GM12878 (cell line): ENCODE measurements around the gene NFE2L3. TPM values are rescaled to one million over a fixed set of nuclear protein-coding genes. Genes with fewer than 3 reads are reported as not detected.
A peak's percentile ranks its signal among the peaks of the same experiment; 100 is the strongest.

Experiments used
- ATAC-seq: fragments of 200-7000 bp; cut with Tn5 transposase; 3 replicates; pipeline ENCODE4 v1.9.1; 2020; ENCODE audit warnings: mild to moderate bottlenecking, moderate library complexity
- BruUV-seq: library from RNA; stranded (reverse); fragments of 400-500 nt; replicated peaks from 2 replicates; lab custom pipeline; 2021; lab: Mats Ljungman, UMichigan
- CTCF ChIA-PET: fragments of 300-600 bp; sonication (Branson Sonifier 250); formaldehyde crosslinking; extraction: SDS; loops from one replicate; lab custom pipeline; 2021; ENCODE audit warnings: inconsistent platforms; lab: Yijun Ruan, JAX
- POLR2A ChIA-PET: fragments of 350-600 bp; formaldehyde crosslinking; extraction: SDS; loops from one replicate; lab custom pipeline; 2021; ENCODE audit warnings: inconsistent platforms; lab: Charles Lee
- RAD21 ChIA-PET: fragments of 300-600 bp; sonication (Branson Sonifier 250); formaldehyde crosslinking; loops from one replicate; lab custom pipeline; 2023; ENCODE audit warnings: antibody characterized with exemption; ENCODE audit not compliant: unreplicated experiment; lab: Charles Lee
- SMC1A ChIA-PET: fragments of 300-600 bp; sonication (Branson Sonifier 250); formaldehyde crosslinking; loops from one replicate; lab custom pipeline; 2023; ENCODE audit not compliant: unreplicated experiment, uncharacterized antibody; lab: Charles Lee
- DNase-seq: peaks from one replicate; pipeline ENCODE4 v3.0.0-alpha.2; 2011; ENCODE audit warnings: low read depth, low spot score
- FAIRE-seq: peaks from 3 replicates; lab custom pipeline; 2011; peaks lifted over from hg19 to GRCh38; lab: Jason Lieb, UNC
- H2AFZ ChIP-seq: 2 replicates; pipeline ENCODE4 v1.6.0; 2011; ENCODE audit warnings: low read depth, low read length, control low read depth; ENCODE audit not compliant: control insufficient read depth
- H3K27ac ChIP-seq: 2 replicates; pipeline ENCODE4 v1.5.1; 2011; ENCODE audit warnings: control low read depth; ENCODE audit not compliant: control insufficient read depth, insufficient read depth
- H3K27me3 ChIP-seq, 2 experiments: replicated peaks in 1 of 2; 2 replicates each; pipeline versions ENCODE4 v1.6.0 to v1.6.1; 2011; ENCODE audit warnings: low read length in 1 of 2; ENCODE audit not compliant: control insufficient read depth in 2 of 2, insufficient read depth in 2 of 2
- H3K36me3 ChIP-seq, 2 experiments: 2 replicates each; pipeline ENCODE4 v1.5.1; 2011; ENCODE audit warnings: low read length in 1 of 2; ENCODE audit not compliant: control insufficient read depth in 2 of 2, insufficient read depth in 2 of 2
- H3K4me1 ChIP-seq: 2 replicates; pipeline ENCODE4 v1.6.1; 2011; ENCODE audit warnings: mild to moderate bottlenecking, low read length, moderate library complexity, mixed read lengths; ENCODE audit not compliant: control insufficient read depth, insufficient read depth
- H3K4me2 ChIP-seq: 2 replicates; pipeline ENCODE4 v1.6.0; 2011; ENCODE audit warnings: control low read depth; ENCODE audit not compliant: control insufficient read depth, insufficient read depth
- H3K4me3 ChIP-seq: fragments of 200-600 bp; sonication (generic); 2 replicates; pipeline ENCODE4 v1.5.1; 2016
- H3K79me2 ChIP-seq: 2 replicates; pipeline ENCODE4 v1.6.0; 2011; ENCODE audit warnings: low read length; ENCODE audit not compliant: control insufficient read depth, insufficient read depth
- H3K9ac ChIP-seq: 2 replicates; pipeline ENCODE4 v1.8.0; 2011; ENCODE audit warnings: low read length, control low read depth, mixed read lengths; ENCODE audit not compliant: control insufficient read depth, insufficient read depth
- H3K9me3 ChIP-seq: replicated peaks from 3 replicates; pipeline ENCODE4 v1.5.1; 2011; ENCODE audit warnings: mild to moderate bottlenecking, low read length; ENCODE audit not compliant: control insufficient read depth, insufficient read depth
- H4K20me1 ChIP-seq: 2 replicates; pipeline ENCODE4 v1.6.0; 2011; ENCODE audit not compliant: control insufficient read depth, insufficient read depth
- BCL3 ChIP-seq: IDR thresholded peaks from 2 replicates; pipeline ENCODE4 v1.6.1; 2011; ENCODE audit warnings: borderline replicate concordance, low read depth, mild to moderate bottlenecking, moderate library complexity, low read length; ENCODE audit not compliant: insufficient read depth, poor library complexity, severe bottlenecking
- CEBPB ChIP-seq, 2 experiments: fragments of 150-350 bp in 1 of 2; IDR thresholded peaks; 2 replicates each; pipeline ENCODE4 v1.6.1; 2012 to 2014; ENCODE audit warnings: low read depth in 2 of 2, low read length in 2 of 2, borderline replicate concordance in 1 of 2, inconsistent platforms in 1 of 2
- CREM ChIP-seq: IDR thresholded peaks from 2 replicates; pipeline ENCODE4 v1.6.1; 2014; ENCODE audit warnings: antibody characterized with exemption, low read depth
- EZH2 ChIP-seq: IDR thresholded peaks from 2 replicates; pipeline ENCODE4 v1.6.1; 2012; ENCODE audit warnings: low read depth, mild to moderate bottlenecking, control low read depth, inconsistent platforms, low read length, borderline replicate concordance; ENCODE audit not compliant: control insufficient read depth
- FOXM1 ChIP-seq: IDR thresholded peaks from 2 replicates; pipeline ENCODE4 v1.6.1; 2012; ENCODE audit warnings: low read depth, mild to moderate bottlenecking, inconsistent platforms, low read length, moderate library complexity
- HDAC6 ChIP-seq: fragments of 200-600 bp; sonication (generic); IDR thresholded peaks from one replicate; pipeline ENCODE4 v1.8.0; 2017; ENCODE audit warnings: antibody characterized with exemption; ENCODE audit not compliant: unreplicated experiment
- NFYA ChIP-seq: IDR thresholded peaks from 2 replicates; pipeline ENCODE4 v1.6.1; 2011; ENCODE audit warnings: low read depth, mild to moderate bottlenecking, low read length, improper control_type of control experiment, borderline replicate concordance
- NKRF ChIP-seq: fragments of 450-650 bp; conservative IDR thresholded peaks from 2 replicates; pipeline ENCODE4 v1.6.1; 2017; ENCODE audit warnings: mild to moderate bottlenecking, moderate library complexity
- NR2C2 ChIP-seq: IDR thresholded peaks from 2 replicates; pipeline ENCODE4 v1.6.1; 2011; ENCODE audit warnings: borderline replicate concordance, low read depth; ENCODE audit not compliant: control insufficient read depth, insufficient read length
- PML ChIP-seq: IDR thresholded peaks from 2 replicates; pipeline ENCODE4 v1.6.1; 2012; ENCODE audit warnings: low read length, inconsistent platforms
- RAD51 ChIP-seq: fragments of 450-650 bp; IDR thresholded peaks from 2 replicates; pipeline ENCODE4 v1.6.1; 2016; ENCODE audit warnings: moderate library complexity, mild to moderate bottlenecking, inconsistent platforms
- RFX5 ChIP-seq: IDR thresholded peaks from 2 replicates; pipeline ENCODE4 v1.6.1; 2011; ENCODE audit warnings: low read depth, low read length, improper control_type of control experiment
- RUNX3 ChIP-seq: IDR thresholded peaks from 2 replicates; pipeline ENCODE4 v1.6.1; 2012; ENCODE audit warnings: low read length, inconsistent platforms
- SPI1 ChIP-seq: IDR thresholded peaks from 2 replicates; pipeline ENCODE4 v1.6.1; 2011; ENCODE audit warnings: low read depth, mild to moderate bottlenecking, low read length, moderate library complexity, borderline replicate concordance; ENCODE audit not compliant: insufficient read depth
- SREBF1 ChIP-seq: IDR thresholded peaks from 2 replicates; pipeline ENCODE4 v1.6.1; 2012; ENCODE audit warnings: mild to moderate bottlenecking, low read length
- YY1 ChIP-seq: IDR thresholded peaks from 2 replicates; pipeline ENCODE4 v1.6.1; 2011; ENCODE audit warnings: low read depth, mild to moderate bottlenecking, low read length
- ZNF24 ChIP-seq: fragments of 450-650 bp; IDR thresholded peaks from 2 replicates; pipeline ENCODE4 v1.6.1; 2017; ENCODE audit warnings: antibody characterized with exemption, mild to moderate bottlenecking
- WGBS: methylation state at CpG from one replicate; pipeline ENCODE4 v1.1.6; 2016; ENCODE audit warnings: low lambda C conversion rate; ENCODE audit not compliant: insufficient replicate concordance, insufficient coverage; ENCODE audit errors: missing lambda C conversion rate; 5-methylcytosine and 5-hydroxymethylcytosine counted together
- in situ Hi-C: fragments of 300-500 bp; cut with MboI; formaldehyde crosslinking; loops from 9 replicates; pipeline ENCODE4 v1.14.3; 2018; ENCODE audit warnings: mixed read lengths
- intact Hi-C: fragments of 100-400 bp; cut with micrococcal nuclease; formaldehyde crosslinking; loops from one replicate; pipeline ENCODE4 v1.14.2; 2022; ENCODE audit not compliant: unreplicated experiment
- polyA plus RNA-seq, 11 experiments: library from polyadenylated mRNA; depleted of rRNA in 4 of 11; unstranded in 6 of 11; stranded (reverse) in 5 of 11; fragments of >200 nt; fragmentation: Nextera tagmentation in 4 of 11; fragmentation: Illumina TruSeq in 1 of 11; extraction: Ambion mirVana in 4 of 11; extraction: Trizol in 1 of 11; gene quantifications; 1 replicate in 1 of 11; 2 replicates in 10 of 11; pipeline versions ENCODE4 v1.2.1 to v1.2.3, GENCODE V29; 2011 to 2016; ENCODE audit warnings: inconsistent platforms in 2 of 11, missing spikeins in 2 of 11, low read depth in 1 of 11
- total RNA-seq, 4 experiments: library from RNA; depleted of rRNA in 3 of 4; stranded (reverse); fragments of >200 nt in 3 of 4; fragmentation: Illumina TruSeq in 1 of 4; extraction: Trizol in 1 of 4; gene quantifications; 2 replicates each; pipeline versions ENCODE4 v1.2.1 to v1.2.3, GENCODE V29; 2013 to 2021

NFE2L3 gene
- total and polyA plus RNA-seq, 10 of the 15 experiments (the other 5 are each of a cell fraction or from before 2014, with no cell fraction given) = 4.4 to 34.9 (median 13.0) TPM

- POLR2A ChIA-PET = interaction anchor here (0.5 to 12.7 kb wide), 13 partner anchors 9 to 103 kb away, joined by 3 to 206 read pairs (median 4); partner anchors contain the start of genes CBX3 and NFE2L3
- peaks cover 8% of the 10 kb centered on the region for H4K20me1 ChIP-seq
- H3K9ac ChIP-seq = no peak overlapping the region
- 0% methylated on average over 3 of the region's 3 CpGs for WGBS
- peak overlapping the region; percentile 11; the same call in 1 of the 2 replicates for H3K4me3 ChIP-seq
- RAD21 ChIA-PET = interaction anchor here (0.9 to 12.7 kb wide), 15 partner anchors 9 to 300 kb away, joined by 3 to 164 read pairs (median 9); partner anchors contain the start of genes CBX3 and NFE2L3
- peak overlapping the region; percentile 61 for H3K4me2 ChIP-seq
- H3K36me3 ChIP-seq = peaks cover 11 to 59% of the 10 kb centered on the region in 2 experiments
- CTCF ChIA-PET = interaction anchor here (0.6 to 13.1 kb wide), 20 partner anchors 10 to 308 kb away, joined by 3 to 203 read pairs (median 6); partner anchors contain the start of genes CBX3 and NFE2L3
- SMC1A ChIA-PET = interaction anchor here (0.9 to 11.0 kb wide), 17 partner anchors 10 to 300 kb away, joined by 3 to 198 read pairs (median 8); partner anchors contain the start of gene NFE2L3
- H3K79me2 ChIP-seq = peaks cover 75% of the 10 kb centered on the region
- in situ Hi-C loops = loop anchor here (5.0 to 10.0 kb wide), 2 partner anchors 100 to 172 kb away; no protein-coding TSS in a partner anchor
- intact Hi-C loops = loop anchor here (5.0 kb wide), 1 partner anchor 300 kb away; no protein-coding TSS in a partner anchor
- no peaks in the 10 kb centered on the region for H3K27me3 ChIP-seq
- H3K4me1 ChIP-seq = peaks cover 29% of the 10 kb centered on the region
- no peaks in the 10 kb centered on the region for H3K9me3 ChIP-seq
- no peak overlapping the region for H2AFZ ChIP-seq
- ATAC-seq (no peak), FAIRE-seq (no peak), DNase-seq (no peak)
- H3K27ac ChIP-seq = no peak overlapping the region
- no TSS peak for BruUV-seq
- TF ChIP-seq RUNX3 = no peak
- TF ChIP-seq CREM = no peak
- no peak for TF ChIP-seq RAD51
- no peak; the same call in 1 of the 2 replicates for TF ChIP-seq FOXM1
- no peak; the same call in 1 of the 2 replicates for TF ChIP-seq SPI1
- no peak for TF ChIP-seq CEBPB (IDR thresholded peaks at IDR 0.05; ENCODE audit: borderline replicate concordance in 1 of 2, low read depth in 2 of 2, low read length in 2 of 2)
- no peak for TF ChIP-seq SREBF1
- TF ChIP-seq HDAC6 = no peak
- no peak for TF ChIP-seq NFYA
- no peak for TF ChIP-seq NKRF
- TF ChIP-seq BCL3 = no peak
- no peak for TF ChIP-seq EZH2
- TF ChIP-seq NR2C2 = no peak
- TF ChIP-seq PML = no peak
- TF ChIP-seq ZNF24 = no peak
- TF ChIP-seq RFX5 = no peak
- TF ChIP-seq YY1 = no peak
These were observed 40.6 kb downstream of the NFE2L3 start for GRCh38 chr7:26192485-26193087.
